Loucy (cell line): ENCODE results near the gene EFCAB14.
"Not testable (repeated sequence)": the region's sequence is repeated elsewhere in the genome, so short reads cannot be mapped to it uniquely, and the experiment has no call there.

Experiments used
- H2AFZ ChIP-seq: fragments of 200-600 bp; sonication (generic); 2 replicates; pipeline ENCODE4 v1.6.0; 2016; ENCODE audit warnings: antibody characterized with exemption, mild to moderate bottlenecking, low read length, moderate library complexity
- H3F3A ChIP-seq: fragments of 200-600 bp; 2 replicates; pipeline ENCODE4 v1.6.0; 2016; ENCODE audit warnings: antibody characterized with exemption, low read depth, mild to moderate bottlenecking
- H3K27me3 ChIP-seq: fragments of 200-600 bp; sonication (generic); 2 replicates; pipeline ENCODE4 v1.6.1; 2014; ENCODE audit warnings: low read length, mild to moderate bottlenecking; ENCODE audit not compliant: insufficient read depth, poor library complexity, severe bottlenecking
- H3K36me3 ChIP-seq: fragments of 200-600 bp; sonication (generic); 2 replicates; pipeline ENCODE4 v1.6.1; 2016; ENCODE audit warnings: low read length; ENCODE audit not compliant: insufficient read depth
- H3K4me1 ChIP-seq: fragments of 200-600 bp; sonication (generic); 2 replicates; pipeline ENCODE4 v1.5.1; 2014; ENCODE audit warnings: low read length, mild to moderate bottlenecking; ENCODE audit not compliant: insufficient read depth, poor library complexity, severe bottlenecking
- H3K4me2 ChIP-seq: fragments of 200-600 bp; sonication (generic); 2 replicates; pipeline ENCODE4 v1.6.0; 2014; ENCODE audit warnings: antibody characterized with exemption, low read length, low read depth, mild to moderate bottlenecking; ENCODE audit not compliant: poor library complexity, severe bottlenecking
- H3K4me3 ChIP-seq: fragments of 200-600 bp; sonication (generic); 2 replicates; pipeline ENCODE4 v1.5.1; 2014; ENCODE audit warnings: low read length, mild to moderate bottlenecking, mixed read lengths; ENCODE audit not compliant: poor library complexity, severe bottlenecking
- H3K79me2 ChIP-seq: fragments of 200-600 bp; sonication (generic); 2 replicates; pipeline ENCODE4 v1.6.1; 2014; ENCODE audit warnings: low read length; ENCODE audit not compliant: insufficient read depth
- H3K9ac ChIP-seq: fragments of 200-600 bp; sonication (generic); 2 replicates; pipeline ENCODE4 v1.6.0; 2014; ENCODE audit warnings: mild to moderate bottlenecking, low read depth, low read length, moderate library complexity; ENCODE audit not compliant: poor library complexity, severe bottlenecking
- H3K9me2 ChIP-seq: fragments of 200-600 bp; sonication (generic); replicated peaks from 2 replicates; pipeline ENCODE4 v1.6.1; 2016; ENCODE audit warnings: low read depth, low read length, mixed read lengths
- H3K9me3 ChIP-seq: fragments of 200-600 bp; sonication (generic); 2 replicates; pipeline ENCODE4 v1.6.1; 2014; ENCODE audit warnings: mild to moderate bottlenecking, antibody characterized with exemption, low read length, low read depth; ENCODE audit not compliant: insufficient read depth
- H4K20me1 ChIP-seq: fragments of 200-600 bp; sonication (generic); 2 replicates; pipeline ENCODE4 v1.6.0; 2014; ENCODE audit warnings: antibody characterized with exemption, low read length, mild to moderate bottlenecking; ENCODE audit not compliant: insufficient read depth, poor library complexity, severe bottlenecking
- CTCF ChIP-seq: fragments of 200-600 bp; sonication (generic); conservative IDR thresholded peaks from 2 replicates; pipeline ENCODE4 v1.5.1; 2014; ENCODE audit warnings: mild to moderate bottlenecking, antibody characterized with exemption, low read length
- EZH2phosphoT487 ChIP-seq: fragments of 200-600 bp; IDR thresholded peaks from 2 replicates; pipeline ENCODE4 v1.6.1; 2018; ENCODE audit warnings: antibody characterized with exemption, mild to moderate bottlenecking, moderate library complexity, borderline replicate concordance

EFCAB14 gene

GRCh38 chr1:46757956-46758528 lies 39.1 kb upstream of the EFCAB14 start:
- Histone ChIP-seq H4K20me1 (no peaks in the 10 kb centered on the region), H3K4me2 (no peak overlapping the region), H2AFZ (no peak overlapping the region), H3K79me2 (no peaks in the 10 kb centered on the region), H3K9me3 (no peaks in the 10 kb centered on the region), H3K9ac (no peak overlapping the region), H3K36me3 (no peaks in the 10 kb centered on the region), H3K27me3 (no peaks in the 10 kb centered on the region), H3K4me1 (no peaks in the 10 kb centered on the region), H3F3A (no peaks in the 10 kb centered on the region), H3K4me3 (no peak overlapping the region), H3K9me2 (no peaks in the 10 kb centered on the region)
- TF ChIP-seq EZH2phosphoT487 (no peak), CTCF (no peak)

GRCh38 chr1:46757247-46757955 lies 38.5 kb upstream of the EFCAB14 start:
- TF ChIP-seq EZH2phosphoT487, result no peak
- no peak for TF ChIP-seq CTCF
- Histone ChIP-seq H3K27me3 (no peaks in the 10 kb centered on the region), H3K4me2 (no peak overlapping the region), H2AFZ (no peak overlapping the region), H3F3A (no peaks in the 10 kb centered on the region), H3K9ac (no peak overlapping the region), H3K9me2 (no peaks in the 10 kb centered on the region), H3K79me2 (no peaks in the 10 kb centered on the region), H3K9me3 (no peaks in the 10 kb centered on the region), H4K20me1 (no peaks in the 10 kb centered on the region), H3K4me3 (no peak overlapping the region), H3K36me3 (no peaks in the 10 kb centered on the region), H3K4me1 (no peaks in the 10 kb centered on the region)

- Histone ChIP-seq H3F3A (no peaks in the 10 kb centered on the region), H3K4me3 (no peak overlapping the region)
Observed at GRCh38 chr1:46755121-46755520, 36.2 kb upstream of the EFCAB14 start.

GRCh38 chr1:46754707-46755106 lies 35.8 kb upstream of the EFCAB14 start:
- not testable (repeated sequence) for H3K36me3 ChIP-seq, H3K27me3 ChIP-seq, H3K79me2 ChIP-seq, H2AFZ ChIP-seq, H3F3A ChIP-seq, H3K4me1 ChIP-seq, H4K20me1 ChIP-seq, H3K9me2 ChIP-seq, H3K4me2 ChIP-seq, H3K9ac ChIP-seq, H3K4me3 ChIP-seq, H3K9me3 ChIP-seq

More at GRCh38 chr1:46755121-46755520, 36.2 kb upstream of the EFCAB14 start:
- H3K79me2 ChIP-seq, result no peaks in the 10 kb centered on the region
- H3K27me3 ChIP-seq, result no peaks in the 10 kb centered on the region
- H2AFZ ChIP-seq, result no peak overlapping the region
- H3K9me3 ChIP-seq, result no peaks in the 10 kb centered on the region
- no peaks in the 10 kb centered on the region for H4K20me1 ChIP-seq
- TF ChIP-seq EZH2phosphoT487, result no peak
- TF ChIP-seq CTCF, result no peak
- no peak overlapping the region for H3K9ac ChIP-seq
- no peaks in the 10 kb centered on the region for H3K9me2 ChIP-seq
- H3K4me1 ChIP-seq, result no peaks in the 10 kb centered on the region
- no peaks in the 10 kb centered on the region for H3K36me3 ChIP-seq
- no peak overlapping the region for H3K4me2 ChIP-seq
